GM08714 (cell line): ENCODE measurements around the gene DIP2A.

Experiments used
- H3K4me3 ChIP-seq: fragments of 200-500 bp; sonication (Bioruptor generic); 2 replicates; pipeline ENCODE4 v1.5.1; 2014; ENCODE audit warnings: mild to moderate bottlenecking, low read length, inconsistent platforms
- ZNF274 ChIP-seq: IDR thresholded peaks from 2 replicates; pipeline ENCODE4 v1.6.1; 2012; ENCODE audit warnings: mild to moderate bottlenecking, low read depth, low read length

Gene DIP2A

GRCh38 chr21:46421756-46422555, 36.7 kb upstream of the DIP2A start:
- H3K4me3 ChIP-seq: no peak overlapping the region
- no peak for TF ChIP-seq ZNF274

DNA sequence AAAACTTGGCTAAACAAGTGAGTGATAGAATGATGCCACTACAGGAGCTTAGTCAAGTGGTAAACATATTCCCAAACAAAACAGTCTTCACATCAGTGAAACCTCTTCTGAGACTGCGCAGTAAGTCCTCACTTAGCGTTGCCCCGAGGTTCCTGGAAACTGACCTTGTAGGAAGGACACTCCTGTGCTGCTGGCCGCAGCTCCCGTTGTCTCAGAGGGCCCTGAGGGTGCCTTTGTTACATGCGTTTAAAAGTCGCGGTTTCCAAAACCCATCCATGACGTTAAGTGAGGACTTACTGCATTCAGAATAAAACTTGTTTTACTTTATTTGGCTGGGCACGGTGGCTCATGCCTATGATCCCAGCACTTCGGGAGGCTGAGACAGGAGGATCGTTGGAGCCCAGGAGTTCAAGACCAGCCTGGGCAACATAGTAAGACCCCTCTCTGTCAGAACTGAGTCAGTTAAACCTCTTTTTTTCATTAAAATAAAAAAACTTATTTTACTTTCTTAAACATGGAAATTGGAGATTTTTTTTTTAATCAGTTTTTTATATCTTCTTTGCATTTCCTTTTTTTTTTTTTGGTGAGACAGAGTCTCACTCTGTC, 36.0 kb upstream of the DIP2A start:
- TF ChIP-seq ZNF274: no peak
- no peak overlapping the region for H3K4me3 ChIP-seq

- no peak overlapping the region for H3K4me3 ChIP-seq
- TF ChIP-seq ZNF274: no peak
Measured at GRCh38 chr21:46423546-46424038, 35.1 kb upstream of the DIP2A start.

- no peak for TF ChIP-seq ZNF274
- no peak overlapping the region for H3K4me3 ChIP-seq
Measured at GRCh38 chr21:46424039-46424591, 34.6 kb upstream of the DIP2A start.

DNA sequence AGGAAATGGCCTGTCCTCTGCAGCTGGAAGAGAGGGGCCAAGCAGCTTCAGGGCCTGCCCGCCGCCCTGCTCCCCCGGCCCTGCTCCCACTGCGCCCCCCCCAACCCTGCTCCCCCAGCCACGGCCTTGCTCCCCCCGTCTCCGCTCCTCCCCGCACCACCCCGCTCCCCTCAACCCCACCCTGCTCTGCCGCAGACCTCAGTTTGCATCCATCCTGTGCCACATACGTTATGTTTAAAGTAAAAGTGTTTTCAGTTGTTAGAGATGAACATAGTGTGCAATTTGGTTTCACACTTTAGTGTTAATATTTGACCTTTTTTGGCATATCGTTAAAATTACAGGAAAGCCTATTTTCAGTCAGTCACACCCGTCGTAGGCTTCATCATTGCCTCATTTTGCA, 34.1 kb upstream of the DIP2A start:
- no peak for TF ChIP-seq ZNF274

GRCh38 chr21:46425041-46425440, 33.6 kb upstream of the DIP2A start:
- TF ChIP-seq ZNF274: no peak
- H3K4me3 ChIP-seq: no peak overlapping the region

More for the DNA sequence above, 34.1 kb upstream of the DIP2A start:
- no peak overlapping the region for H3K4me3 ChIP-seq

DNA sequence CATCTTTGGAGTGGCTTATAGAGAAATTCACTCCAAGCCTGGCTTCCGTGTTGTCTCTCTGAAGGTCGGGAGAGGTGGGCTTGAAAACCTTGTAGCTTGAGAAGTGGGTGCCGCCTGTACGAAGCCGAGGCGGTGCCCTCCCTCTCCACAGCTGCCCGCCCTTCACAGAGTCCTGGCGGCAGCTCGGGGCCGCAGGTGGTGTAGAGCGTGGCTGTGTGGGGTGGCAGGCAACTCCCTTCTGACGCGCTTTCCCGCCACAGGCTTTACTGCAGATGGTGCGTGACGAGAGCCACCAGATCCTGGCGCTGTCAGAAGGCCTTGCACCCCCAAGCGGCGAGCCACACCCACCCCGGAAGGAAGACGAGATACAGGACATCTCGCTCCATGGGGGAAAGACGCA, 33.1 kb upstream of the DIP2A start:
- TF ChIP-seq ZNF274: no peak
- H3K4me3 ChIP-seq: no peak overlapping the region

DNA sequence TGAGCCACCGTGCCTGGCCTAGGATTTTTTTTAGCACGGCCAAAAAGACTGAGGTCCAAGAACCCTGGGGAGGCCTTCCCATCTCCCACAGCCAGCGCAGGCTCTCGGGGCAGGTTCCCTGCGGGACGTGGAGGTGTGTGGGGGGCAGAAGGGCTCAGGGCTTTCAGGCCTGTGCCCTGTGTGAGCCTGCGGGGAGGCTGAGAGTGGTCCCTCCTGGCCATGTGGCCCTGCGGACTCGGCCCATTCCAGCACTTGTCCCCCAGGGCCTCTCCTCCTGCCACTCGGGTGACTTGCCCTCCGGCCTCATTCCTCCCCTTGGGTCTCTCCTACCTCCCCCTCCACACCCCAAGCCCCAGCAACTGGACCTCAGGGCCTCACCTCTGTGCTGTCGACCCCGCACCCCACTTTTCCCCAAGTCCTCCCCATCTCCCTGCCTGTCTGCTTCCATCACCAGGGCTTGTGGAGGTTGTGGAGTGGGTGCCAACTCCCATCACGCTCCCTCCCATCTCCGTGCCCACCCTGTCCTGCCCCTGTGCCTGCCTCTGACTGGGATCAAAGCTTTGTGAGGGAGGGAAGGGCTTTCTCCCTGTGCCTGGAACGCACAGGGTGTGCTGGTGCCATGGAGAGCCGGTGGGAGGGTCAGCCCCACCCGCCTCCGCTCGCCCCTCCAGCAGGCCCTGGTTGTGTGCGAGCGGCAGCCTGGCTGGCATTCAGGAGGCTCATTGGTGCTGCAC, 32.2 kb upstream of the DIP2A start:
- H3K4me3 ChIP-seq: no peak overlapping the region
- no peak for TF ChIP-seq ZNF274

- H3K4me3 ChIP-seq: no peak overlapping the region
- TF ChIP-seq ZNF274: no peak
Measured at GRCh38 chr21:46427516-46427915, 31.2 kb upstream of the DIP2A start.

- TF ChIP-seq ZNF274: no peak
- no peak overlapping the region for H3K4me3 ChIP-seq
Measured at GRCh38 chr21:46428286-46428685, 30.4 kb upstream of the DIP2A start.

- TF ChIP-seq ZNF274: no peak
- no peak overlapping the region for H3K4me3 ChIP-seq
Measured at GRCh38 chr21:46428987-46429710, 29.5 kb upstream of the DIP2A start.

DNA sequence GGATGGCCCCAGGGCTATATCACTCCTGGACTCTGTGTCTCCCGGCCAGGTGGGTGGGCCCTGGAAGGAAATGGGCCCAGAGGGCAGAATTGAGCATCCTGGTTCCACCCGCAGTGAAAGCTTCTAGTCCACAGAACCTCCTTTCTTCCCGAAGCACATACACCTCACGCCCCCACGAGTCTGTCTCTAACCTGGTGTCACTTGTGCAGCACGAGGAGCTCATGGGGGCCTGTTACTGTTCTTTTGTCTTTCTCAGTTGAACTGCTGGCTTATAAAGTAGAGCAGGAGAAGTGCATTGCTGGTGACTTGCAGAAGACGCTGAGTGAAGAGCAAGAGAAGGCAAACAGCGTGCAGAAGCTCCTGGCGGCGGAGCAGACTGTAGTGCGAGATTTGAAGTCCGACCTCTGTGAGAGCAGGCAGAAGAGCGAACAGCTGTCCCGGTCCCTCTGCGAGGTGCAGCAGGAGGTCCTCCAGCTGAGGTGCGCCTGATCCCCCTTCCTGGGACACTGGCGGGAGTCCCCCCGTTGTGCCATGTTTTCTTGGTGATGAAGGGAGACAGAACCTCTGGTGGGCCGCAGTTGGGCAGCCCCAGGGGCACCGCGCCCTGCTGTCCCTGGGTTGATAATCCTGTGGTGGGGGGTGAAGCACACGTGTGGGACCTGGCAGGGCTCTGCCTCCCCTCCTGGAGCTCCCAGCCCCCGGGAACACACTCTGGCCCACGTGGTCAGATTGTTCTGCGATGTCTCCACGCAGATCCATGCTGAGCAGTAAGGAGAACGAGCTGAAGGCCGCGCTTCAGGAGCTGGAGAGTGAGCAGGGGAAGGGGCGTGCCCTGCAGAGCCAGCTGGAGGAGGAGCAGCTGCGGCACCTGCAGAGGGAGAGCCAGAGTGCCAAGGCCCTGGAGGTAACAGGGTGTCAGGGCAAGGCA, 28.7 kb upstream of the DIP2A start:
- H3K4me3 ChIP-seq: no peak overlapping the region
- no peak for TF ChIP-seq ZNF274

GRCh38 chr21:46431448-46431847, 27.2 kb upstream of the DIP2A start:
- H3K4me3 ChIP-seq: no peak overlapping the region
- no peak for TF ChIP-seq ZNF274
